ENCODE measurements around the gene CDK15.

DNA sequence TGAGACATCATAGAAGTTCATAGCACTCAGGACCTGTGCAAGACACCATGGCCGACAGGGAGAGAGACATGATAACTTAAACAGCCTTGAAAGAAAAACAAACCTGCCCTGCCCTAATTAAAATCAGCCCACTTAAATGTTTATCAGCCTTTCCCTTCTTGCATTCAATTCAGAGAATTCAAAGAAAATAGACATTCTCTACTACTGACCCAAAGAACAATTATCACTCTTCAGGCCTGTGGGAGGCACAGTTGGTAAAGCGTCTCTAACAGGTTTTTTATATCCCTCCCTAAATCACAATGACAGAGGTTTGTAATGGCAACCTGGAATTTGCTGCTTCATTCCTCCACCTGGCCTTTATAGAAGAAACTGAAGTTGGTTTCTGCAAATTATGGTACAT, 1.7 kb downstream of the CDK15 start:
- TF ChIP-seq, protein P1, sequence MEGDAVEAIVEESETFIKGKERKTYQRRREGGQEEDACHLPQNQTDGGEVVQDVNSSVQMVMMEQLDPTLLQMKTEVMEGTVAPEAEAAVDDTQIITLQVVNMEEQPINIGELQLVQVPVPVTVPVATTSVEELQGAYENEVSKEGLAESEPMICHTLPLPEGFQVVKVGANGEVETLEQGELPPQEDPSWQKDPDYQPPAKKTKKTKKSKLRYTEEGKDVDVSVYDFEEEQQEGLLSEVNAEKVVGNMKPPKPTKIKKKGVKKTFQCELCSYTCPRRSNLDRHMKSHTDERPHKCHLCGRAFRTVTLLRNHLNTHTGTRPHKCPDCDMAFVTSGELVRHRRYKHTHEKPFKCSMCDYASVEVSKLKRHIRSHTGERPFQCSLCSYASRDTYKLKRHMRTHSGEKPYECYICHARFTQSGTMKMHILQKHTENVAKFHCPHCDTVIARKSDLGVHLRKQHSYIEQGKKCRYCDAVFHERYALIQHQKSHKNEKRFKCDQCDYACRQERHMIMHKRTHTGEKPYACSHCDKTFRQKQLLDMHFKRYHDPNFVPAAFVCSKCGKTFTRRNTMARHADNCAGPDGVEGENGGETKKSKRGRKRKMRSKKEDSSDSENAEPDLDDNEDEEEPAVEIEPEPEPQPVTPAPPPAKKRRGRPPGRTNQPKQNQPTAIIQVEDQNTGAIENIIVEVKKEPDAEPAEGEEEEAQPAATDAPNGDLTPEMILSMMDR (tag by site-specific recombination; IDR thresholded peaks at IDR 0.05): no peak
- TF ChIP-seq, protein P2, sequence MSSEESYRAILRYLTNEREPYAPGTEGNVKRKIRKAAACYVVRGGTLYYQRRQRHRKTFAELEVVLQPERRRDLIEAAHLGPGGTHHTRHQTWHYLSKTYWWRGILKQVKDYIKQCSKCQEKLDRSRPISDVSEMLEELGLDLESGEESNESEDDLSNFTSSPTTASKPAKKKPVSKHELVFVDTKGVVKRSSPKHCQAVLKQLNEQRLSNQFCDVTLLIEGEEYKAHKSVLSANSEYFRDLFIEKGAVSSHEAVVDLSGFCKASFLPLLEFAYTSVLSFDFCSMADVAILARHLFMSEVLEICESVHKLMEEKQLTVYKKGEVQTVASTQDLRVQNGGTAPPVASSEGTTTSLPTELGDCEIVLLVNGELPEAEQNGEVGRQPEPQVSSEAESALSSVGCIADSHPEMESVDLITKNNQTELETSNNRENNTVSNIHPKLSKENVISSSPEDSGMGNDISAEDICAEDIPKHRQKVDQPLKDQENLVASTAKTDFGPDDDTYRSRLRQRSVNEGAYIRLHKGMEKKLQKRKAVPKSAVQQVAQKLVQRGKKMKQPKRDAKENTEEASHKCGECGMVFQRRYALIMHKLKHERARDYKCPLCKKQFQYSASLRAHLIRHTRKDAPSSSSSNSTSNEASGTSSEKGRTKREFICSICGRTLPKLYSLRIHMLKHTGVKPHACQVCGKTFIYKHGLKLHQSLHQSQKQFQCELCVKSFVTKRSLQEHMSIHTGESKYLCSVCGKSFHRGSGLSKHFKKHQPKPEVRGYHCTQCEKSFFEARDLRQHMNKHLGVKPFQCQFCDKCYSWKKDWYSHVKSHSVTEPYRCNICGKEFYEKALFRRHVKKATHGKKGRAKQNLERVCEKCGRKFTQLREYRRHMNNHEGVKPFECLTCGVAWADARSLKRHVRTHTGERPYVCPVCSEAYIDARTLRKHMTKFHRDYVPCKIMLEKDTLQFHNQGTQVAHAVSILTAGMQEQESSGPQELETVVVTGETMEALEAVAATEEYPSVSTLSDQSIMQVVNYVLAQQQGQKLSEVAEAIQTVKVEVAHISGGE (tag by site-specific recombination; conservative IDR thresholded peaks at IDR 0.05; ENCODE audit: low read depth): no peak
- TF ChIP-seq ZNF223 (tag by site-specific recombination; IDR thresholded peaks at IDR 0.05) (no peak), ZNF670 (tag by site-specific recombination; IDR thresholded peaks at IDR 0.05; ENCODE audit: low read depth) (no peak), YY1 (tag by site-specific recombination; IDR thresholded peaks at IDR 0.05) (no peak), ZNF366 (tag by site-specific recombination; conservative IDR thresholded peaks at IDR 0.05) (no peak), ZNF571 (tag by site-specific recombination; IDR thresholded peaks at IDR 0.05) (no peak), ZNF23 (tag by site-specific recombination; IDR thresholded peaks at IDR 0.05; ENCODE audit: borderline replicate concordance) (no peak), WT1 (tag by site-specific recombination; IDR thresholded peaks at IDR 0.05) (peak; percentile 97), ZBTB7A (tag by site-specific recombination; IDR thresholded peaks at IDR 0.05; ENCODE audit: low read depth) (no peak), TCF7L2 (IDR thresholded peaks at IDR 0.05; ENCODE audit: borderline replicate concordance, low read depth, low read length) (peak; percentile 16; the same call in 1 of the 2 replicates)
- TF ChIP-seq, protein P3, sequence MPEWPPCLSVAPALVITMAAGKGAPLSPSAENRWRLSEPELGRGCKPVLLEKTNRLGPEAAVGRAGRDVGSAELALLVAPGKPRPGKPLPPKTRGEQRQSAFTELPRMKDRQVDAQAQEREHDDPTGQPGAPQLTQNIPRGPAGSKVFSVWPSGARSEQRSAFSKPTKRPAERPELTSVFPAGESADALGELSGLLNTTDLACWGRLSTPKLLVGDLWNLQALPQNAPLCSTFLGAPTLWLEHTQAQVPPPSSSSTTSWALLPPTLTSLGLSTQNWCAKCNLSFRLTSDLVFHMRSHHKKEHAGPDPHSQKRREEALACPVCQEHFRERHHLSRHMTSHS (tag by site-specific recombination; IDR thresholded peaks at IDR 0.05): no peak
- TF ChIP-seq, protein P4, sequence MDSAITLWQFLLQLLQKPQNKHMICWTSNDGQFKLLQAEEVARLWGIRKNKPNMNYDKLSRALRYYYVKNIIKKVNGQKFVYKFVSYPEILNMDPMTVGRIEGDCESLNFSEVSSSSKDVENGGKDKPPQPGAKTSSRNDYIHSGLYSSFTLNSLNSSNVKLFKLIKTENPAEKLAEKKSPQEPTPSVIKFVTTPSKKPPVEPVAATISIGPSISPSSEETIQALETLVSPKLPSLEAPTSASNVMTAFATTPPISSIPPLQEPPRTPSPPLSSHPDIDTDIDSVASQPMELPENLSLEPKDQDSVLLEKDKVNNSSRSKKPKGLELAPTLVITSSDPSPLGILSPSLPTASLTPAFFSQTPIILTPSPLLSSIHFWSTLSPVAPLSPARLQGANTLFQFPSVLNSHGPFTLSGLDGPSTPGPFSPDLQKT (IDR thresholded peaks at IDR 0.05; ENCODE audit: borderline replicate concordance, low read depth, low read length): no peak
- TF ChIP-seq, protein P5, sequence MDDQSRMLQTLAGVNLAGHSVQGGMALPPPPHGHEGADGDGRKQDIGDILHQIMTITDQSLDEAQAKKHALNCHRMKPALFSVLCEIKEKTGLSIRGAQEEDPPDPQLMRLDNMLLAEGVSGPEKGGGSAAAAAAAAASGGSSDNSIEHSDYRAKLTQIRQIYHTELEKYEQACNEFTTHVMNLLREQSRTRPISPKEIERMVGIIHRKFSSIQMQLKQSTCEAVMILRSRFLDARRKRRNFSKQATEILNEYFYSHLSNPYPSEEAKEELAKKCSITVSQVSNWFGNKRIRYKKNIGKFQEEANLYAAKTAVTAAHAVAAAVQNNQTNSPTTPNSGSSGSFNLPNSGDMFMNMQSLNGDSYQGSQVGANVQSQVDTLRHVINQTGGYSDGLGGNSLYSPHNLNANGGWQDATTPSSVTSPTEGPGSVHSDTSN (CRISPR knock-in tag; IDR thresholded peaks at IDR 0.05): no peak

Measured in HEK293 (cell line).